Colonic mucosa (tissue), 4 donors: Measurements from ENCODE around the gene C3orf33. TPM values are rescaled to one million over a fixed set of nuclear protein-coding genes. Genes with fewer than 3 reads are reported as not detected.

ENCODE experiments used
- DNase-seq: peaks from one replicate; pipeline ENCODE4 v3.0.0-alpha.2; 2020
- H3K27ac ChIP-seq: fragments of 200-600 bp; one replicate; pipeline ENCODE4 v1.8.0; 2021
- H3K27me3 ChIP-seq: fragments of 200-600 bp; one replicate; pipeline ENCODE4 v1.8.0; 2021
- H3K36me3 ChIP-seq: fragments of 200-600 bp; one replicate; pipeline ENCODE4 v1.8.0; 2021
- H3K4me1 ChIP-seq: fragments of 200-600 bp; one replicate; pipeline ENCODE4 v1.8.0; 2021; ENCODE audit warnings: mild to moderate bottlenecking
- H3K4me3 ChIP-seq: fragments of 200-600 bp; one replicate; pipeline ENCODE4 v1.8.0; 2021
- H3K9ac ChIP-seq, 2 donors: one replicate each; pipeline ENCODE4 v1.7.0; 2013; ENCODE audit warnings: control low read depth in 2 of 2, low read depth in 2 of 2, low read length in 2 of 2
- H3K9me3 ChIP-seq: fragments of 200-600 bp; one replicate; pipeline ENCODE4 v1.8.0; 2021
- intact Hi-C: fragments of 100-400 bp; cut with DNase I; formaldehyde crosslinking; loops from one replicate; pipeline ENCODE4 v1.14.1; 2022
- total RNA-seq, 2 donors: library from RNA; stranded (reverse); fragmentation: NEBNext Ultra II Directional in 1 of 2; extraction: Animal tissue kit (Norgen Biotek cat#: 25700) in 1 of 2; gene quantifications; one replicate each; pipeline ENCODE4 v1.2.1, GENCODE V29; 2021
- TF ChIP-seq, protein P1 (sequence below): fragments of 200-600 bp; IDR thresholded peaks from one replicate; pipeline ENCODE4 v1.8.0; 2022; ENCODE audit warnings: antibody characterized with exemption, mild to moderate bottlenecking
- donor health status: healthy.
- donor health status: DM: no; HTN: no; CAD: no.
- donor health status: DM: no; HTN: no; CAD: no.

Gene C3orf33
- total RNA-seq, 2 donors from 2014 or later = 2.4 to 2.8 TPM

DNA sequence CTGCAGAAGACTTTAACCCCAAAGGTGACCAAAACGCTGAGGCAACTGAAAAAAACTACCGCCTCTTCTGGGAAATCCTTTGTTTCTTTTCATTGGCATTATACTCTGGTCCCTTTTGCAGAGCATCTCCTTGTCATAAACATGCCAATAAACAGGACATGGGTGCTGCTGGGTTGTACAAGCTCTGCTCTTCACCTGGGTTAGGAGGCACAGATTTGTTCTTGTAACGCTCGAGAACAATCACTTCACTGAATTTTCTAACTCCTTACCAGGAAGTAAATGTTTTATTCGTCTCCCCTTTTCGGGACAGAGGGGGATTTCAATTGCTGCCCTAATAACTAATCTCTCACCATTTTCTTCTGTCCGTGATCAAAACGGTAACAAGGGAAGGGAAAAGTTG, 62.5 kb downstream of the C3orf33 start:
- intact Hi-C loops = loop anchor here (10.0 kb wide), 1 partner anchor 111 kb away; the partner anchor contains the start of gene SLC33A1
- Histone ChIP-seq H3K4me1 (no peaks in the 10 kb centered on the region), H3K4me3 (peak overlapping the region; percentile 71), H3K9me3 (no peaks in the 10 kb centered on the region), H3K27me3 (no peaks in the 10 kb centered on the region), H3K9ac (peak overlapping the region; percentile 77 to 87), H3K27ac (peak overlapping the region; percentile 36), H3K36me3 (no peaks in the 10 kb centered on the region)
- no peak for DNase-seq
- TF ChIP-seq, protein P1, sequence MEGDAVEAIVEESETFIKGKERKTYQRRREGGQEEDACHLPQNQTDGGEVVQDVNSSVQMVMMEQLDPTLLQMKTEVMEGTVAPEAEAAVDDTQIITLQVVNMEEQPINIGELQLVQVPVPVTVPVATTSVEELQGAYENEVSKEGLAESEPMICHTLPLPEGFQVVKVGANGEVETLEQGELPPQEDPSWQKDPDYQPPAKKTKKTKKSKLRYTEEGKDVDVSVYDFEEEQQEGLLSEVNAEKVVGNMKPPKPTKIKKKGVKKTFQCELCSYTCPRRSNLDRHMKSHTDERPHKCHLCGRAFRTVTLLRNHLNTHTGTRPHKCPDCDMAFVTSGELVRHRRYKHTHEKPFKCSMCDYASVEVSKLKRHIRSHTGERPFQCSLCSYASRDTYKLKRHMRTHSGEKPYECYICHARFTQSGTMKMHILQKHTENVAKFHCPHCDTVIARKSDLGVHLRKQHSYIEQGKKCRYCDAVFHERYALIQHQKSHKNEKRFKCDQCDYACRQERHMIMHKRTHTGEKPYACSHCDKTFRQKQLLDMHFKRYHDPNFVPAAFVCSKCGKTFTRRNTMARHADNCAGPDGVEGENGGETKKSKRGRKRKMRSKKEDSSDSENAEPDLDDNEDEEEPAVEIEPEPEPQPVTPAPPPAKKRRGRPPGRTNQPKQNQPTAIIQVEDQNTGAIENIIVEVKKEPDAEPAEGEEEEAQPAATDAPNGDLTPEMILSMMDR = no peak

DNA sequence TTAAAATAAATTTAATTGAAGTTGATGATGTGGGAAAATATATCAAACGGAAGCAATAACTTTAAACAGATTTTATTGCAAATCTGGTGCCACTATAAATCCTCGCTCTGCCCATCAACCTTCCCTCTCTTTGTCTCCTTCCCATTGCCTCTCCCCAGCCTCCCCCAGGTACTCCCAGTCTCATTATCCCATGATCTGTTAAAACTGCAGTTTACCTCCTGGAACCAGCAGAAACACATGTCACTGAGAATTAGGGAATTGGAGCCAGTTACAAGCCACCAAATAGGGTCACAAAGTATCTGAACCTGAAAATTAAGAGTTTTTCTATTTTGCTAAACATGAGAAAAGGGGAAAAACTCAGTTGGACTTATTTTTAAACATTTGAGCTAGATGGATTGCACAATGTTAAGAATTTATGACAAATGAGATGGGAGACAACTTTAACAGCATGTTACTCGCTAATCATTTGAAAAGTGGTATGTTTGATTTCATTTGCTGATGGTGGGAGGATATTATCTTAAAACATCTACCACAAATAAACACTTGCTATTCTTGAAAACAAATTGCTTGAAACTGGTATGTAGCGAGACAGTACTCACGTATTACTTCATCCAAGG, 63.6 kb downstream of the C3orf33 start:
- no peak overlapping the region for H3K4me3 ChIP-seq
- H3K27ac ChIP-seq = no peak overlapping the region
- intact Hi-C loops = loop anchor here (10.0 kb wide), 1 partner anchor 112 kb away; the partner anchor contains the start of gene SLC33A1
- H3K9me3 ChIP-seq = no peaks in the 10 kb centered on the region
- no peak overlapping the region for H3K9ac ChIP-seq
- TF ChIP-seq, protein P1 = no peak
- no peaks in the 10 kb centered on the region for H3K4me1 ChIP-seq
- H3K27me3 ChIP-seq = no peaks in the 10 kb centered on the region
- DNase-seq = no peak
- no peaks in the 10 kb centered on the region for H3K36me3 ChIP-seq

DNA sequence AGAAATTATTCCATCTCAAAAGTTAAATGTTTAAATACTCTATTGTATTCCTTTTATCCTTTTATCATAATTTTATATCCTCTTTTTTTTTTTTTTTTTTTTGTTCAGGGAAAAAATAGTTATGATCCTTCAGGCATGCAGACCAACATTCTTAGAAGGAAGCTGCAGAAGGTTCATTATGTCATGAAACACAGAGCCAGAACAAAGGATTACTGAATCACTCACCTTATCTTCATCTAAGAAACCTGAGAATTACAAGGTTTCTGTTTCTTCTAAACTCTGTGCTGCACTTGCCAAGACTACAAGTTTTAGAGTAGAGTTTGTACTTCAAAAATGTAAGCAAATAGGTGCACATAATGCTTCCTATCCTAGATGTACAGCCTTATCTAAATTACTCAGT, 64.5 kb downstream of the C3orf33 start:
- intact Hi-C loops = loop anchor here (10.0 kb wide), 1 partner anchor 113 kb away; the partner anchor contains the start of gene SLC33A1
- TF ChIP-seq, protein P1 = no peak
- H3K36me3 ChIP-seq = no peaks in the 10 kb centered on the region
- DNase-seq = no peak
- H3K9ac ChIP-seq = no peak overlapping the region
- no peaks in the 10 kb centered on the region for H3K9me3 ChIP-seq
- H3K4me1 ChIP-seq = no peaks in the 10 kb centered on the region
- H3K27me3 ChIP-seq = no peaks in the 10 kb centered on the region
- H3K27ac ChIP-seq = no peak overlapping the region
- no peak overlapping the region for H3K4me3 ChIP-seq

DNA sequence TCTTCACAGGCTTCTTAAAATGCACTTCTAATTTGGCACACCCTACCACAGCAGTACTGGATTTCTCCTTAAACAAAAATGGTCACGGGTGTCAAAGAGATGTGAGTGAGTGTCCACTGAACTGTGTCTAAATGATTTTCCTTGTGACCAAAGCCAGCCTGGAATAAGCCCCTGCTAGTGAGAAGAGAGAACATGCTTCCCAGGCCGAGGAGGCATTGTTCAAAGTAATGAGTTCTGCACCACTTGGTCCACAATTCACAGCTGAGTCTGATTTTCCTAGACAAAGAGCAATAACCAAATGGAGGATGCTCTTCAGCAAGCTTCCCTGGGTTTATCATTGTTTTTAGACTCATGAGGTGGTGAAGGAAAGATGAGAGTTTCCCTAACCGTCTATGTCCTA, 65.0 kb downstream of the C3orf33 start:
- Histone ChIP-seq H3K9ac (no peak overlapping the region), H3K9me3 (no peaks in the 10 kb centered on the region), H3K4me1 (no peaks in the 10 kb centered on the region), H3K27me3 (no peaks in the 10 kb centered on the region), H3K4me3 (no peak overlapping the region), H3K27ac (no peak overlapping the region), H3K36me3 (no peaks in the 10 kb centered on the region)
- TF ChIP-seq, protein P1 = no peak
- no peak for DNase-seq
- intact Hi-C loops = loop anchor here (10.0 kb wide), 1 partner anchor 114 kb away; the partner anchor contains the start of gene SLC33A1

DNA sequence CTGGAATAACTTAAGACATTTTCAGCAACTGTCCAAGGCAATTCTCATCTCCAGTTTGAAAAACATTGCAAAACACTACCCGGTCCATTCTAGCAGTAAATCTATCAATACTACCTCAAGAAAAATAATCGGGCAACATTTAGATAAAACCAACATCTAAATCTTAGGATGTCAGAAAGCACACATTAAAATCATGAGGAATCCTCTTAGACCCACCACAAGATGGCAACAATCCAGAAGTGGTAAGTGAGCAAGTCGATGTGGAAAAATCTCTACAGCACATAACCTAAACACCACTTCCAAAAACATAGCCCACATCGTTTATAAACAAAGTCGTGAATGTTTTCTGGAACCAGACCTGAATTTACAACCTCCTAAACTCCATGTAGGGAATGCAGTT, 66.9 kb downstream of the C3orf33 start:
- no peaks in the 10 kb centered on the region for H3K9me3 ChIP-seq
- intact Hi-C loops = no loop called here
- H3K4me3 ChIP-seq = no peak overlapping the region
- no peaks in the 10 kb centered on the region for H3K36me3 ChIP-seq
- no peak for DNase-seq
- H3K9ac ChIP-seq = peak overlapping the region in 1 of 2 donors; percentile 46
- H3K27ac ChIP-seq = no peak overlapping the region
- H3K27me3 ChIP-seq = no peaks in the 10 kb centered on the region
- H3K4me1 ChIP-seq = no peaks in the 10 kb centered on the region
- TF ChIP-seq, protein P1 = no peak
